HK-2 (cell line): ENCODE measurements around the gene SEC14L1.

Experiments used
- DNase-seq: peaks from one replicate; pipeline ENCODE4 v3.0.0-alpha.2; 2018; ENCODE audit not compliant: unreplicated experiment

The SEC14L1 gene

GRCh38 chr17:77163001-77163400 lies 22.2 kb downstream of the SEC14L1 start:
- DNase-seq = no peak

GRCh38 chr17:77163511-77164280 lies 22.9 kb downstream of the SEC14L1 start:
- DNase-seq = no peak

GRCh38 chr17:77164483-77165091 lies 23.8 kb downstream of the SEC14L1 start:
- DNase-seq = no peak

- DNase-seq = no peak
Observed at GRCh38 chr17:77165577-77165976, 24.8 kb downstream of the SEC14L1 start.

- no peak for DNase-seq
Observed at GRCh38 chr17:77167472-77168306, 26.9 kb downstream of the SEC14L1 start.

GRCh38 chr17:77173104-77173503 lies 32.3 kb downstream of the SEC14L1 start:
- DNase-seq = no peak

- no peak for DNase-seq
Observed at GRCh38 chr17:77174928-77175661, 34.3 kb downstream of the SEC14L1 start.

- DNase-seq = no peak
Observed at GRCh38 chr17:77177002-77177741, 36.4 kb downstream of the SEC14L1 start.

- no peak for DNase-seq
Observed at GRCh38 chr17:77178050-77178449, 37.3 kb downstream of the SEC14L1 start.

GRCh38 chr17:77178563-77178962 lies 37.8 kb downstream of the SEC14L1 start:
- DNase-seq = no peak

GRCh38 chr17:77180503-77181357 lies 40.0 kb downstream of the SEC14L1 start:
- DNase-seq = no peak

- no peak for DNase-seq
Observed at GRCh38 chr17:77182205-77183172, 41.7 kb downstream of the SEC14L1 start.

GRCh38 chr17:77184474-77184873 lies 43.7 kb downstream of the SEC14L1 start:
- DNase-seq = no peak

- DNase-seq = no peak
Observed at GRCh38 chr17:77185137-77185536, 44.4 kb downstream of the SEC14L1 start.

GRCh38 chr17:77186141-77186604 lies 45.4 kb downstream of the SEC14L1 start:
- DNase-seq = no peak

GRCh38 chr17:77188084-77189066 lies 47.6 kb downstream of the SEC14L1 start:
- DNase-seq = no peak

GRCh38 chr17:77189148-77189547 lies 48.4 kb downstream of the SEC14L1 start:
- DNase-seq = no peak

GRCh38 chr17:77190576-77190975 lies 49.8 kb downstream of the SEC14L1 start:
- no peak for DNase-seq
